ENCODE data around the gene SIRT3. TPM values are rescaled to one million over a fixed set of nuclear protein-coding genes. Genes with fewer than 3 reads are reported as not detected.

SIRT3 gene
- total RNA-seq, 1 experiment from 2014 or later = 19.2 TPM

DNA sequence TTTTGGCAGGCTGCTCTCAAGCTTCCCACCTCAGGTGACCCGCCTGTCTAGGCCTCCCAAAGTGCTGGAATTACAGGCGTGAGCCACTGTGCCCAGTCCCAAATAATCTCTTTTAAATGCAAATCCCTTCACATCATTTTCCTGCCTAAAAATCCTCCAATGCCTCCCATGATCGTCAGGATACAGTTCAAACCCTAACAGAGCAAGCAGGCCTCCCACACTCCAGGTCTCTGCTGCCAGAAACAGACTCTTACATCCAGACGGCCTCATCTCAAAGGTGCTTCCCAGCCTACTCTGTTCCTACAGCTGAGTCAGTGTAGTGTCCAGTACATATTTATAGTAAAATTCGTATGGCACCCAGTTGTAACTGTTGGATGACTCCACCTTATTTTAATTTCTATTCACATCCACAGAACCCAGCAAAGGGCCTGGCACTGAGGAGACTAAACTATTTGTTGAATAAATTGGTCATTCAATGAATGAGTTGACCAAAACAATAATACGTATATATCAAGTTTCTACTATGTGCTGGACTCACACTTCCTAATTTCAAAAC is 8.2 kb downstream of the SIRT3 start:
- CTCF ChIA-PET = no interaction called here
- no peak overlapping the region for H3K4me3 Mint-ChIP-seq (ENCODE audit: low read depth, unreplicated experiment)
- H3K27me3 Mint-ChIP-seq (ENCODE audit: unreplicated experiment) = no peaks in the 10 kb centered on the region
- peaks cover 6% of the 10 kb centered on the region for H3K36me3 Mint-ChIP-seq (ENCODE audit: insufficient read depth, unreplicated experiment)
- intact Hi-C loops (cut with micrococcal nuclease; ENCODE audit: unreplicated experiment) = no loop called here
- no TSS peak for BruUV-seq (replicated peaks)
- TF ChIP-seq, protein P1, sequence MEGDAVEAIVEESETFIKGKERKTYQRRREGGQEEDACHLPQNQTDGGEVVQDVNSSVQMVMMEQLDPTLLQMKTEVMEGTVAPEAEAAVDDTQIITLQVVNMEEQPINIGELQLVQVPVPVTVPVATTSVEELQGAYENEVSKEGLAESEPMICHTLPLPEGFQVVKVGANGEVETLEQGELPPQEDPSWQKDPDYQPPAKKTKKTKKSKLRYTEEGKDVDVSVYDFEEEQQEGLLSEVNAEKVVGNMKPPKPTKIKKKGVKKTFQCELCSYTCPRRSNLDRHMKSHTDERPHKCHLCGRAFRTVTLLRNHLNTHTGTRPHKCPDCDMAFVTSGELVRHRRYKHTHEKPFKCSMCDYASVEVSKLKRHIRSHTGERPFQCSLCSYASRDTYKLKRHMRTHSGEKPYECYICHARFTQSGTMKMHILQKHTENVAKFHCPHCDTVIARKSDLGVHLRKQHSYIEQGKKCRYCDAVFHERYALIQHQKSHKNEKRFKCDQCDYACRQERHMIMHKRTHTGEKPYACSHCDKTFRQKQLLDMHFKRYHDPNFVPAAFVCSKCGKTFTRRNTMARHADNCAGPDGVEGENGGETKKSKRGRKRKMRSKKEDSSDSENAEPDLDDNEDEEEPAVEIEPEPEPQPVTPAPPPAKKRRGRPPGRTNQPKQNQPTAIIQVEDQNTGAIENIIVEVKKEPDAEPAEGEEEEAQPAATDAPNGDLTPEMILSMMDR (IDR thresholded peaks at IDR 0.05; ENCODE audit: unreplicated experiment) = no peak
- no peaks in the 10 kb centered on the region for H3K9me3 Mint-ChIP-seq (ENCODE audit: low read depth, unreplicated experiment)
- H3K27ac Mint-ChIP-seq (ENCODE audit: unreplicated experiment) = no peak overlapping the region
- DNase-seq = no peak
- no peaks in the 10 kb centered on the region for H3K4me1 Mint-ChIP-seq (ENCODE audit: low read depth, unreplicated experiment)

- CTCF ChIA-PET = no interaction called here
- Mint-ChIP-seq H3K36me3 (ENCODE audit: insufficient read depth, unreplicated experiment) (peaks cover 5% of the 10 kb centered on the region), H3K4me3 (ENCODE audit: low read depth, unreplicated experiment) (no peak overlapping the region), H3K4me1 (ENCODE audit: low read depth, unreplicated experiment) (no peaks in the 10 kb centered on the region), H3K9me3 (ENCODE audit: low read depth, unreplicated experiment) (no peaks in the 10 kb centered on the region), H3K27me3 (ENCODE audit: unreplicated experiment) (no peaks in the 10 kb centered on the region), H3K27ac (ENCODE audit: unreplicated experiment) (no peak overlapping the region)
- intact Hi-C loops (cut with micrococcal nuclease; ENCODE audit: unreplicated experiment) = no loop called here
- TF ChIP-seq, protein P1 (IDR thresholded peaks at IDR 0.05; ENCODE audit: unreplicated experiment) = no peak
- DNase-seq = no peak
- BruUV-seq (replicated peaks) = no TSS peak
Measured at GRCh38 chr11:225734-226453, 10.2 kb downstream of the SIRT3 start.

DNA sequence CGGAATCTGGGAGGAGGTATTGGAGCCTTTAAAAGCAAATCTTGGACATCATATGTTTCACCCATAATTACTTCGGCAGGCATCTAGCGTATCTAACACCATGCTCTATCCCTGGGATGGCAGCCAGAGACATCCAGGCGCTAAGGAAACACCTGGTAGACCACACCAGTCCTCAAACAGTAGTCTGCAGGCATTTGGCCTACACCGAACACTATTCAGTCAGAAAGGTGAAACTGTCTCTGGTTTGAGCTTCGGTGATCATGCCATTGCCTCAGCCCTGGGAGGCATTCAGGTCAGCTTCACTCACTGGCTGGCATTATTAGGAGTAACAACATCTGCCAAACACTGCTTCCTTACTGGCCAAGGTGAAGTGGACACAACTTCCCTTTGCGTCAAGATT is 11.7 kb downstream of the SIRT3 start:
- H3K4me3 Mint-ChIP-seq (ENCODE audit: low read depth, unreplicated experiment) = no peak overlapping the region
- no TSS peak for BruUV-seq (replicated peaks)
- no peaks in the 10 kb centered on the region for H3K27me3 Mint-ChIP-seq (ENCODE audit: unreplicated experiment)
- no peaks in the 10 kb centered on the region for H3K9me3 Mint-ChIP-seq (ENCODE audit: low read depth, unreplicated experiment)
- CTCF ChIA-PET = no interaction called here
- no peak overlapping the region for H3K27ac Mint-ChIP-seq (ENCODE audit: unreplicated experiment)
- H3K4me1 Mint-ChIP-seq (ENCODE audit: low read depth, unreplicated experiment) = no peaks in the 10 kb centered on the region
- intact Hi-C loops (cut with micrococcal nuclease; ENCODE audit: unreplicated experiment) = no loop called here
- DNase-seq = no peak
- TF ChIP-seq, protein P1 (IDR thresholded peaks at IDR 0.05; ENCODE audit: unreplicated experiment) = no peak
- H3K36me3 Mint-ChIP-seq (ENCODE audit: insufficient read depth, unreplicated experiment) = peaks cover 5% of the 10 kb centered on the region

GRCh38 chr11:223884-224283 is 12.3 kb downstream of the SIRT3 start:
- BruUV-seq (replicated peaks) = no TSS peak
- H3K27me3 Mint-ChIP-seq (ENCODE audit: unreplicated experiment) = no peaks in the 10 kb centered on the region
- intact Hi-C loops (cut with micrococcal nuclease; ENCODE audit: unreplicated experiment) = no loop called here
- no peak for DNase-seq
- CTCF ChIA-PET = no interaction called here
- H3K9me3 Mint-ChIP-seq (ENCODE audit: low read depth, unreplicated experiment) = no peaks in the 10 kb centered on the region
- TF ChIP-seq, protein P1 (IDR thresholded peaks at IDR 0.05; ENCODE audit: unreplicated experiment) = no peak
- no peaks in the 10 kb centered on the region for H3K4me1 Mint-ChIP-seq (ENCODE audit: low read depth, unreplicated experiment)
- H3K36me3 Mint-ChIP-seq (ENCODE audit: insufficient read depth, unreplicated experiment) = peaks cover 5% of the 10 kb centered on the region
- no peak overlapping the region for H3K27ac Mint-ChIP-seq (ENCODE audit: unreplicated experiment)
- no peak overlapping the region for H3K4me3 Mint-ChIP-seq (ENCODE audit: low read depth, unreplicated experiment)
